ENCODE measurements around the gene SMLR1. TPM values are rescaled to one million over a fixed set of nuclear protein-coding genes. Genes with fewer than 3 reads are reported as not detected.

The SMLR1 gene
- total and polyA plus RNA-seq, 2 donors (not counting 3 experiments of a cell fraction or from before 2014, with no cell fraction given), result not detected

DNA sequence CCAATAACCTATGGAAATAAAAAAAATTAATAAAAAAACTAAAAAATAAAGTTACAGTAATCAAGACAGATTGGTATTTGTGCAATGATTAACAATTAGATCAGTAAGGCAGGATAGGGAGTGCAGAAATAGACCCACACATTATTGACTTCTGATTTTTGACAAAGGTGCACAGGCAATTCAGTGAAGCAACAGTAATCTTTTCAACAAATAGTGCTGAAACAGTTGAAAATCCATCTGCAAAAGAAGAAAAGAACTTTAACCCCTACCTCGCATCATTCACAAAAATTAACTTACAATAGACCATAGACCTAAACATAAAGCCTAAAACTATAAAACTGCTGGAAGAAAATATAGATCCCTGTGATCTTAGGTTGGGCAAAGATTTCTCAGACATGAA lies 4.5 kb upstream of the SMLR1 start:
- no peak for FAIRE-seq
- TF ChIP-seq, protein P1, sequence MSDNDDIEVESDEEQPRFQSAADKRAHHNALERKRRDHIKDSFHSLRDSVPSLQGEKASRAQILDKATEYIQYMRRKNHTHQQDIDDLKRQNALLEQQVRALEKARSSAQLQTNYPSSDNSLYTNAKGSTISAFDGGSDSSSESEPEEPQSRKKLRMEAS (IDR thresholded peaks at IDR 0.05; ENCODE audit: insufficient read depth, insufficient read length), result no peak
- no peak for TF ChIP-seq FOS (IDR thresholded peaks at IDR 0.05; ENCODE audit: borderline replicate concordance, insufficient read depth, low read length)
- TF ChIP-seq POLR2A (IDR thresholded peaks at IDR 0.05; ENCODE audit: low read depth, low read length), result no peak
- H3K27me3 ChIP-seq (ENCODE audit: control insufficient read depth in 2 of 2, insufficient read depth in 2 of 2, low read length in 2 of 2), result no peaks in the 10 kb centered on the region
- H3K4me1 ChIP-seq (ENCODE audit: control insufficient read depth, extremely low read depth, insufficient read depth, low read length), result no peaks in the 10 kb centered on the region
- H3K36me3 ChIP-seq (ENCODE audit: control insufficient read depth in 2 of 2, extremely low read depth in 1 of 2, insufficient read depth in 2 of 2, low read length in 2 of 2), result no peaks in the 10 kb centered on the region
- no peak overlapping the region for H3K27ac ChIP-seq (ENCODE audit: insufficient read depth, low read depth, low read length)
- H3K9ac ChIP-seq (replicated peaks; ENCODE audit: extremely low read depth, insufficient read depth, low read length), result no peak overlapping the region
- intact Hi-C loops (cut with micrococcal nuclease) (no loop called here), dilution Hi-C loops (cut with MboI; ENCODE audit: extremely low pct_ligation_motif_present, low sequenced_read_pairs) (no loop called here)
- ChIA-PET CTCF (no interaction called here), POLR2A (no interaction called here)
- no peaks in the 10 kb centered on the region for H3K9me3 ChIP-seq (replicated peaks; ENCODE audit: control insufficient read depth, insufficient read depth, low read length)
- no peaks in the 10 kb centered on the region for H3K79me2 ChIP-seq (ENCODE audit: control insufficient read depth, insufficient read depth, low read length)
- H2AFZ ChIP-seq (ENCODE audit: low read depth, low read length), result no peak overlapping the region
- no peak for DNase-seq (ENCODE audit: low read depth, low spot score)
- no peak overlapping the region for H3K4me2 ChIP-seq (ENCODE audit: insufficient read depth, low read length)
- H4K20me1 ChIP-seq (replicated peaks; ENCODE audit: control insufficient read depth, extremely low read depth, insufficient read depth, low read length), result no peaks in the 10 kb centered on the region
- H3K4me3 ChIP-seq (replicated peaks in 1 of 3; ENCODE audit: insufficient read depth in 1 of 3, low read depth in 1 of 3, low read length in 3 of 3), result no peak overlapping the region
- H3K9me1 ChIP-seq (replicated peaks; ENCODE audit: control insufficient read depth, extremely low read depth, insufficient read depth, low read length), result no peaks in the 10 kb centered on the region
- BruUV-seq (replicated peaks), result no TSS peak

DNA sequence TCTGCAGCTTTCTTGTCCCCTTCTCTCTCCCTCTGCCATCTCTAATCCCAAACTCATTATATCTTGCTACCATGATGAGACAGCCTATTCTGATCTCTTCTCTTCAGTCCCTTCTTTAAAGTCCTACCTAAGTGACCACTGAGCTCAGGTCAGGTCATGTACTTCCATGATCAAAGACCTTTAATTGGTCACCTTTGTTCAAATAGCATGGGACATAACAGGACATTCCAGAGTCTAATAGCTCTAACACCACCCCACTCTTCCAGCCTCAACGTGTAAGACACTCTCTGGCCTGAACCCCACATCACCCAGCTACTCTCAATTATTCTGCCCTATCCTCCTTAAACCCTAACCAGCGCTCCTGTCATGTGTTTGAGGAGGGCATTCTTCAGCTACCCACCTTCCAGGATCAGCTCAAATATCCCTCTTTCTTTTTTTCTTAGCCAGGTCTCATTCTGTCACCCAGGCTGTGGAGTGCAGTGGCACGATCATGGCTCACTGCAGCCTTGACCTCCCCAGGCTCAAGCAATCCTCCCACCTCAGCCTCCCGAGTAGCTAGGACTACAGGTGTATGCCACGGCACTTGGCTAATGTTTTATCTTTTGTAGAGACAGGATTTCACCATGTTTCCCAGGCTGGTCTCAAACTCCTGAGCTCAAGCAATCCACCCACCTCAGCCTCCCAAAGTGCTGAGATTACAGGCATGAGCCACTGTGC lies 2.1 kb upstream of the SMLR1 start:
- dilution Hi-C loops (cut with MboI; ENCODE audit: extremely low pct_ligation_motif_present, low sequenced_read_pairs) (no loop called here), intact Hi-C loops (cut with micrococcal nuclease) (no loop called here)
- H3K9ac ChIP-seq (replicated peaks; ENCODE audit: extremely low read depth, insufficient read depth, low read length), result no peak overlapping the region
- no peaks in the 10 kb centered on the region for H3K4me1 ChIP-seq (ENCODE audit: control insufficient read depth, extremely low read depth, insufficient read depth, low read length)
- H3K9me3 ChIP-seq (replicated peaks; ENCODE audit: control insufficient read depth, insufficient read depth, low read length), result no peaks in the 10 kb centered on the region
- ChIA-PET CTCF (interaction anchor here (1.1 to 1.4 kb wide), 2 partner anchors 10 to 11 kb away, joined by 3 read pairs; no protein-coding TSS in a partner anchor), POLR2A (no interaction called here)
- DNase-seq (ENCODE audit: low read depth, low spot score), result no peak
- no TSS peak for BruUV-seq (replicated peaks)
- no peaks in the 10 kb centered on the region for H3K36me3 ChIP-seq (ENCODE audit: control insufficient read depth in 2 of 2, extremely low read depth in 1 of 2, insufficient read depth in 2 of 2, low read length in 2 of 2)
- no peak overlapping the region for H3K27ac ChIP-seq (ENCODE audit: insufficient read depth, low read depth, low read length)
- H4K20me1 ChIP-seq (replicated peaks; ENCODE audit: control insufficient read depth, extremely low read depth, insufficient read depth, low read length), result no peaks in the 10 kb centered on the region
- no peaks in the 10 kb centered on the region for H3K27me3 ChIP-seq (ENCODE audit: control insufficient read depth in 2 of 2, insufficient read depth in 2 of 2, low read length in 2 of 2)
- H3K79me2 ChIP-seq (ENCODE audit: control insufficient read depth, insufficient read depth, low read length), result no peaks in the 10 kb centered on the region
- no peak overlapping the region for H3K4me3 ChIP-seq (replicated peaks in 1 of 3; ENCODE audit: insufficient read depth in 1 of 3, low read depth in 1 of 3, low read length in 3 of 3)
- H2AFZ ChIP-seq (ENCODE audit: low read depth, low read length), result no peak overlapping the region
- no peaks in the 10 kb centered on the region for H3K9me1 ChIP-seq (replicated peaks; ENCODE audit: control insufficient read depth, extremely low read depth, insufficient read depth, low read length)
- no peak overlapping the region for H3K4me2 ChIP-seq (ENCODE audit: insufficient read depth, low read length)
- FAIRE-seq, result no peak
- TF ChIP-seq JUN (IDR thresholded peaks at IDR 0.05; ENCODE audit: borderline replicate concordance, insufficient read depth, insufficient read length, low read depth), result no peak
- no peak for TF ChIP-seq EZH2 (IDR thresholded peaks at IDR 0.05; ENCODE audit: borderline replicate concordance, low read depth, low read length, severe bottlenecking)
